Left colon (tissue), 2 donors: ENCODE results near the gene DAZAP2. TPM values are rescaled to one million over a fixed set of nuclear protein-coding genes. Genes with fewer than 3 reads are reported as not detected.
"Not testable (repeated sequence)": the region's sequence is repeated elsewhere in the genome, so short reads cannot be mapped to it uniquely, and the experiment has no call there.

Experiments used
- ATAC-seq: fragments of 200-7000 bp; cut with Tn5 transposase; one replicate; pipeline ENCODE4 v1.9.1; 2020; ENCODE audit warnings: mild to moderate bottlenecking, moderate library complexity
- DNase-seq, 2 donors: peaks; one replicate each; pipeline ENCODE4 v3.0.0-alpha.2; 2020
- intact Hi-C, 2 donors: fragments of 100-400 bp; cut with DNase I in 1 of 2; cut with micrococcal nuclease in 1 of 2; formaldehyde crosslinking; loops; one replicate each; pipeline versions ENCODE4 v1.11.2 to v1.14.0; 2022; cut with DNase I, micrococcal nuclease
- total RNA-seq, 2 donors: library from RNA; stranded (reverse); fragmentation: NEBNext Ultra II Directional; extraction: Animal tissue kit (Norgen Biotek cat#: 25700); gene quantifications; one replicate each; pipeline ENCODE4 v1.2.1, GENCODE V29; 2021
- donor health status: DM: no; HTN: no; CAD: no.
- donor health status: DM: yes; HTN: yes; CAD: no.

Gene DAZAP2
- total RNA-seq, 2 donors from 2014 or later: 300 to 304 TPM

DNA sequence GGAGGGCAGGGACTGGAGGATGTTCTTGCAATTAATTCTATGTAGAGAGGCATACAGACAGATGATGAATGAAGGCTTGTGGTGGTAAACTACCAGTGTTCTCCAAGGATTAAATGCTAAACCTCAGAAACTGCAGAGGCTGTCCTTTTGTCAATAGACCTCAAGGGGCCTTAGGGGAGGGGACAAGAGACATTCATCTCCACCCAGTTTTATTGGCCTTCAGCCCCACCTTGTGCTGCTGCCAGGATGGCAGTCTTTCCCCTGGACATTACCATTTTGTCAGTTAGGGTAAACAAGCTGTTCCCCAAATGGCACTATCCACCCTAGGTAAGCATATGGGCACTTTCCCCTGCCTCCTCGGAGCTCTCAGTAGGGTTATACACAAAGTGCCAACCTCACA is 36.5 kb downstream of the DAZAP2 start:
- DNase-seq: peak; percentile 60 to 70
- peak; percentile 66 for ATAC-seq
- intact Hi-C loops: no loop called here

DNA sequence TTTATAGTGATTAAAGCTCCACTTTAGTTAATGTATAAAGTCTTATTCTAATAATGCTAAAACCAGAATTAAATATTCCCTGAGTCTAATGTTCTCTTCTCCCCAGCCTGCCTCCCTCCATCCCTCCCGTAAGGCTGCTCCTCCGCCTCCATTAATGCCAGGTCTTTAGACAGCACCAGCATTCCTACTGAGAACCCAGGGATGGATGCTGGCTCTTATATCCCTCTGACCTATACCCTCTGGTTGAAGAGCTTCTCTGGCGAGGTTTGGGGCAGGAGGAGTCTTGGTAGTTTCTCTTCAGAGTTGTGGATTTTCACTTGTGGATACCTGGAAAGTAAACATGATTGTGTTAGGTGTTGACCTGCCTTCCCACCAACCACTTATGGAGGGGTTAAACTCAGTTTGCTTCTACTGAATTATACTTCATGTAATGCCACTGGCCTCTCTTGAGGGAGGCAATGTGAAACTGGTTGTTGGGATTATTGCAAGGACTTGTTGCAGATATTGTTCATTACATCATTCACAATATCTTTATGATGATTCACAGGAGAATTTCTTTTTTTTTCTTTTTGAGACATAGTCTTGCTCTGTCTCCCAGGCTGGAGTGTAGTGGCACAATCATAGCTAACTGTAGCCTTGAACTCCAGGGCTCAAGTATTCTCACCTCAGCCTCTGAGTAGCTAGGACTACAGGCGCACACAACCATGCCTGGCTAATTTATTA is 42.7 kb downstream of the DAZAP2 start:
- intact Hi-C loops: no loop called here
- ATAC-seq (no peak), DNase-seq (no peak)

DNA sequence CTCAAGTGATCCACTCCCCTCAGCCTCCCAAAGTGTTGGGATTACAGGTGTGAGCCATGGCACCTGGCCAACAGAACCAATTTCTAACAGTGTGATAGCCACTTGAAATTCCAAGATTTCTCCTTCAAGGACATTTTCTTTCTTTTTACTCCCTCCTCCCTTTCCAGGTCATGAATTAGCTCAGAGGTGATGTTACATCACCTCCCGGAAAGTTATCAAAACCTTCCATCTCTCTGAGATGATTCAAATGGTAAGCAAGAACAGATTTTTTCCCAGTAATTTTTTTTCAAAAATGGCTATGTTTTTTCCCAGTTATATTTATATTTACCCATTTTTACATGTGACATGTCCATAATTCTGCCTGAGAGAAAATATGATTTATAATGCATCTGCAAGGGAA is 47.2 kb downstream of the DAZAP2 start:
- intact Hi-C loops: no loop called here
- no peak for DNase-seq
- no peak for ATAC-seq

GRCh38 chr12:51291603-51292513 is 53.2 kb downstream of the DAZAP2 start:
- ATAC-seq (peak; percentile 100), DNase-seq (peak; percentile 90 to 91)
- intact Hi-C loops: not testable (repeated sequence)

Other genes starting within 250 kb of the DAZAP2 start
- gene SLC11A2, start 212.4 kb upstream of the DAZAP2 start, total RNA-seq: 10 to 100 TPM; 41.9 to 50.0 TPM
- 10 to 100 TPM; 57.5 to 68.0 TPM for gene LETMD1, start 190.5 kb upstream of the DAZAP2 start, total RNA-seq
- 10 to 100 TPM; 16.5 to 19.6 TPM for gene CSRNP2, start 155.2 kb upstream of the DAZAP2 start, total RNA-seq
- 10 to 100 TPM; 26.0 to 28.4 TPM for gene TFCP2, start 65.7 kb upstream of the DAZAP2 start, total RNA-seq
- 1 to 10 TPM; 6.3 to 6.9 TPM for gene POU6F1, start 20.8 kb upstream of the DAZAP2 start, total RNA-seq
- gene SMAGP, start 31.6 kb downstream of the DAZAP2 start, total RNA-seq: 100 to 1,000 TPM in 1 of 2 donors, 10 to 100 TPM in 1; 77.3 to 102 TPM
- gene BIN2, start 85.3 kb downstream of the DAZAP2 start, total RNA-seq: 1 to 10 TPM; 6.3 to 8.0 TPM
- gene CELA1, start 107.9 kb downstream of the DAZAP2 start, total RNA-seq: not detected
- gene GALNT6, start 152.6 kb downstream of the DAZAP2 start, total RNA-seq: 10 to 100 TPM; 31.4 to 41.0 TPM
- 1 to 10 TPM in 1 of 2 donors, under 1 TPM in 1; 0.67 to 1.8 TPM for gene SLC4A8, start 186.0 kb downstream of the DAZAP2 start, total RNA-seq